ENCODE data around the gene SPEF1.
"Not testable (repeated sequence)": the region's sequence is repeated elsewhere in the genome, so short reads cannot be mapped to it uniquely, and the experiment has no call there.

The SPEF1 gene

GRCh38 chr20:3781153-3781910 lies at the start of gene SPEF1:
SPEF1 (minus strand) TSS chr20:3781448; CDS start chr20:3781287, 161 bp downstream.
- H3K27ac ChIP-seq: peak within 1 kb of the TSS in 11 of 21 experiments; percentile 0 to 87 (median 50)

GRCh38 chr20:3829891-3830290 lies 48.6 kb upstream of the SPEF1 start:
- not testable (repeated sequence) for H3K27ac ChIP-seq, H3K4me3 ChIP-seq

More at GRCh38 chr20:3781153-3781910, at the start of gene SPEF1:
- peak within 1 kb of the TSS in 6 of 7 experiments; percentile 10 to 32 (median 24) for H3K4me3 ChIP-seq

GRCh38 chr20:3828798-3829197 lies 47.5 kb upstream of the SPEF1 start:
- no peak overlapping the region for H3K27ac ChIP-seq
- H3K4me3 ChIP-seq: no peak overlapping the region

GRCh38 chr20:3826420-3826819 lies 45.2 kb upstream of the SPEF1 start:
- H3K27ac ChIP-seq: no peak overlapping the region

GRCh38 chr20:3825526-3825925 lies 44.3 kb upstream of the SPEF1 start:
- H3K4me3 ChIP-seq: no peak overlapping the region
- H3K27ac ChIP-seq: no peak overlapping the region

More at GRCh38 chr20:3826420-3826819, 45.2 kb upstream of the SPEF1 start:
- no peak overlapping the region for H3K4me3 ChIP-seq

- Histone ChIP-seq H3K4me3 (no peak overlapping the region), H3K27ac (no peak overlapping the region)
These were observed 42.6 kb upstream of the SPEF1 start for GRCh38 chr20:3823881-3824280.

- H3K4me3 ChIP-seq: no peak overlapping the region
- H3K27ac ChIP-seq: no peak overlapping the region
These were observed 40.7 kb upstream of the SPEF1 start for GRCh38 chr20:3821996-3822395.

GRCh38 chr20:3820901-3821727 lies 39.9 kb upstream of the SPEF1 start:
- Histone ChIP-seq H3K4me3 (peak overlapping the region; percentile 47 to 83 (median 62)), H3K27ac (peak overlapping the region; percentile 76 to 100 (median 98))

GRCh38 chr20:3820048-3820900 lies 39.0 kb upstream of the SPEF1 start, which contains the start of gene AP5S1:
AP5S1 (plus strand) TSS chr20:3820547; CDS start chr20:3822118, 1,571 bp downstream.
- Histone ChIP-seq H3K27ac (peak within 1 kb of the TSS; percentile 76 to 100 (median 98)), H3K4me3 (peak within 1 kb of the TSS; percentile 47 to 83 (median 62))

GRCh38 chr20:3819411-3820047 lies 38.3 kb upstream of the SPEF1 start:
- peak overlapping the region; percentile 47 to 83 (median 62) for H3K4me3 ChIP-seq
- peak overlapping the region; percentile 76 to 100 (median 98) for H3K27ac ChIP-seq

- Histone ChIP-seq H3K27ac (peak overlapping the region in 19 of 21 experiments; percentile 23 to 100 (median 65)), H3K4me3 (no peak overlapping the region)
These were observed 37.2 kb upstream of the SPEF1 start for GRCh38 chr20:3818155-3819151.

- Histone ChIP-seq H3K27ac (peak overlapping the region in 13 of 21 experiments; percentile 8 to 90 (median 48)), H3K4me3 (no peak overlapping the region)
These were observed 34.6 kb upstream of the SPEF1 start for GRCh38 chr20:3815703-3816315.

GRCh38 chr20:3814928-3815495 lies 33.8 kb upstream of the SPEF1 start:
- Histone ChIP-seq H3K27ac (peak overlapping the region in 9 of 21 experiments; percentile 29 to 90 (median 65)), H3K4me3 (no peak overlapping the region)

- Histone ChIP-seq H3K27ac (peak overlapping the region in 11 of 21 experiments; percentile 34 to 98 (median 84)), H3K4me3 (no peak overlapping the region)
These were observed 32.8 kb upstream of the SPEF1 start for GRCh38 chr20:3813848-3814581.

- Histone ChIP-seq H3K27ac (peak overlapping the region in 20 of 21 experiments; percentile 3 to 98 (median 86)), H3K4me3 (no peak overlapping the region)
These were observed 32.0 kb upstream of the SPEF1 start for GRCh38 chr20:3812975-3813847.

Measured in skin epidermis (tissue), 12 donors.